CD14-positive monocyte (primary cell): ENCODE data around the gene CCDC107. TPM values are rescaled to one million over a fixed set of nuclear protein-coding genes. Genes with fewer than 3 reads are reported as not detected.

Source experiments
- DNase-seq, 3 donors: peaks; one replicate each; pipeline ENCODE4 v3.0.0-alpha.2; 2011 to 2022
- H2AFZ ChIP-seq: 2 replicates; pipeline ENCODE4 v1.6.0; 2012; ENCODE audit warnings: mild to moderate bottlenecking, low read depth, low read length, inconsistent platforms; ENCODE audit not compliant: insufficient read depth, poor library complexity, severe bottlenecking
- H3K27ac ChIP-seq, 2 donors: 1 replicate in 1 of 2; 2 replicates in 1 of 2; pipeline ENCODE4 v1.5.1; 2012 to 2013; ENCODE audit warnings: low read length in 2 of 2, control low read depth in 1 of 2, inconsistent platforms in 1 of 2, low read depth in 1 of 2, mild to moderate bottlenecking in 1 of 2
- H3K27me3 ChIP-seq, 2 donors: one replicate each; pipeline versions ENCODE4 v1.6.0 to v1.6.1; 2011 to 2013; ENCODE audit warnings: low read length in 2 of 2; ENCODE audit not compliant: control insufficient read depth in 2 of 2, insufficient read depth in 2 of 2
- H3K36me3 ChIP-seq, 2 donors: replicated peaks in 1 of 2; 1 replicate in 1 of 2; 2 replicates in 1 of 2; pipeline versions ENCODE4 v1.5.1 to v1.6.1; 2012 to 2013; ENCODE audit warnings: low read length in 2 of 2, control low read depth in 1 of 2, inconsistent platforms in 1 of 2, mild to moderate bottlenecking in 1 of 2; ENCODE audit not compliant: insufficient read depth in 2 of 2, control insufficient read depth in 1 of 2
- H3K4me1 ChIP-seq, 2 donors: 1 replicate in 1 of 2; 2 replicates in 1 of 2; pipeline versions ENCODE4 v1.5.1 to v1.6.1; 2012 to 2013; ENCODE audit warnings: low read length in 2 of 2, control low read depth in 1 of 2, inconsistent platforms in 1 of 2, mild to moderate bottlenecking in 1 of 2, moderate library complexity in 1 of 2; ENCODE audit not compliant: insufficient read depth in 2 of 2, control insufficient read depth in 1 of 2
- H3K4me2 ChIP-seq: replicated peaks from 2 replicates; pipeline ENCODE3; 2012; ENCODE audit warnings: low read length, moderate library complexity, mild to moderate bottlenecking; ENCODE audit not compliant: poor library complexity, severe bottlenecking; ENCODE audit errors: extremely low read depth
- H3K4me3 ChIP-seq, 3 experiments: fragments of 200-600 bp in 1 of 3; sonication (generic) in 1 of 3; replicated peaks in 1 of 3; 1 replicate in 2 of 3; 2 replicates in 1 of 3; pipeline ENCODE4 v1.5.1; 2011 to 2013; ENCODE audit warnings: low read length in 3 of 3, mild to moderate bottlenecking in 3 of 3, control low read depth in 2 of 3, low read depth in 2 of 3, inconsistent platforms in 1 of 3, moderate library complexity in 1 of 3
- H3K79me2 ChIP-seq: 2 replicates; pipeline ENCODE4 v1.6.0; 2012; ENCODE audit warnings: mild to moderate bottlenecking, control low read depth, inconsistent platforms, low read length, moderate library complexity; ENCODE audit not compliant: insufficient read depth
- H3K9ac ChIP-seq: 2 replicates; pipeline ENCODE4 v1.6.0; 2017; ENCODE audit warnings: low read length, mild to moderate bottlenecking; ENCODE audit not compliant: insufficient read depth, poor library complexity, severe bottlenecking
- H3K9me3 ChIP-seq, 2 donors: replicated peaks in 1 of 2; 1 replicate in 1 of 2; 2 replicates in 1 of 2; pipeline versions ENCODE4 v1.5.1 to v1.6.1; 2012 to 2013; ENCODE audit warnings: low read length in 2 of 2, control low read depth in 1 of 2; ENCODE audit not compliant: control insufficient read depth in 1 of 2, insufficient read depth in 1 of 2
- H4K20me1 ChIP-seq: 2 replicates; pipeline ENCODE4 v1.6.0; 2012; ENCODE audit warnings: mild to moderate bottlenecking, low read length, control low read depth, moderate library complexity; ENCODE audit not compliant: insufficient read depth
- H3K27ac Mint-ChIP-seq, 7 donors: one replicate each; pipeline ENCODE4 v1.8.0; 2020; ENCODE audit warnings: mild to moderate bottlenecking in 7 of 7, mixed read lengths in 7 of 7, moderate library complexity in 6 of 7, inconsistent platforms in 2 of 7
- H3K27me3 Mint-ChIP-seq, 3 donors: one replicate each; pipeline ENCODE4 v1.8.0; 2021 to 2022; ENCODE audit warnings: low read depth in 3 of 3, mild to moderate bottlenecking in 3 of 3, mixed read lengths in 3 of 3, moderate library complexity in 3 of 3, inconsistent platforms in 1 of 3
- H3K36me3 Mint-ChIP-seq, 2 donors: one replicate each; pipeline ENCODE4 v1.8.0; 2020; ENCODE audit warnings: mixed read lengths in 2 of 2, inconsistent platforms in 1 of 2, mild to moderate bottlenecking in 1 of 2
- H3K4me1 Mint-ChIP-seq: one replicate; pipeline ENCODE4 v1.8.0; 2020; ENCODE audit warnings: mild to moderate bottlenecking, mixed read lengths
- H3K4me3 Mint-ChIP-seq, 2 donors: one replicate each; pipeline ENCODE4 v1.8.0; 2020; ENCODE audit warnings: mild to moderate bottlenecking in 2 of 2, mixed read lengths in 2 of 2, moderate library complexity in 1 of 2
- H3K9me3 Mint-ChIP-seq, 7 donors: one replicate each; pipeline ENCODE4 v1.8.0; 2020 to 2022; ENCODE audit warnings: mixed read lengths in 7 of 7, mild to moderate bottlenecking in 6 of 7, moderate library complexity in 6 of 7, inconsistent platforms in 2 of 7
- CTCF ChIP-seq: fragments of 200-600 bp; IDR thresholded peaks from one replicate; pipeline ENCODE4 v1.8.0; 2022; ENCODE audit warnings: antibody characterized with exemption, mild to moderate bottlenecking
- WGBS: methylation state at CpG from one replicate; pipeline ENCODE4 v1.1.5; 2013; ENCODE audit warnings: missing lambda C conversion rate; ENCODE audit not compliant: insufficient coverage; 5-methylcytosine and 5-hydroxymethylcytosine counted together
- intact Hi-C, 2 donors: fragments of 100-400 bp; cut with micrococcal nuclease; formaldehyde crosslinking; loops; one replicate each; pipeline versions ENCODE4 v1.15.0 to v1.15.1; 2023
- polyA plus RNA-seq, 3 donors: library from polyadenylated mRNA; depleted of rRNA in 1 of 3; unstranded in 2 of 3; stranded (reverse) in 1 of 3; fragments of 300-500 nt in 2 of 3; fragments of >200 nt in 1 of 3; fragmentation: Illumina TruSeq in 2 of 3; gene quantifications; 1 replicate in 2 of 3; 2 replicates in 1 of 3; pipeline ENCODE4 v1.2.3, GENCODE V29; 2012 to 2021
- small RNA-seq: library from RNA; depleted of rRNA; stranded (forward); fragments of <200 nt; gene quantifications from one replicate; pipeline ENCODE3, GENCODE V24; 2012; ENCODE audit warnings: low read depth; ENCODE audit not compliant: insufficient read length

CCDC107 gene
- polyA plus RNA-seq, 3 donors, result 17.2 to 32.6 (median 23.2) TPM

DNA sequence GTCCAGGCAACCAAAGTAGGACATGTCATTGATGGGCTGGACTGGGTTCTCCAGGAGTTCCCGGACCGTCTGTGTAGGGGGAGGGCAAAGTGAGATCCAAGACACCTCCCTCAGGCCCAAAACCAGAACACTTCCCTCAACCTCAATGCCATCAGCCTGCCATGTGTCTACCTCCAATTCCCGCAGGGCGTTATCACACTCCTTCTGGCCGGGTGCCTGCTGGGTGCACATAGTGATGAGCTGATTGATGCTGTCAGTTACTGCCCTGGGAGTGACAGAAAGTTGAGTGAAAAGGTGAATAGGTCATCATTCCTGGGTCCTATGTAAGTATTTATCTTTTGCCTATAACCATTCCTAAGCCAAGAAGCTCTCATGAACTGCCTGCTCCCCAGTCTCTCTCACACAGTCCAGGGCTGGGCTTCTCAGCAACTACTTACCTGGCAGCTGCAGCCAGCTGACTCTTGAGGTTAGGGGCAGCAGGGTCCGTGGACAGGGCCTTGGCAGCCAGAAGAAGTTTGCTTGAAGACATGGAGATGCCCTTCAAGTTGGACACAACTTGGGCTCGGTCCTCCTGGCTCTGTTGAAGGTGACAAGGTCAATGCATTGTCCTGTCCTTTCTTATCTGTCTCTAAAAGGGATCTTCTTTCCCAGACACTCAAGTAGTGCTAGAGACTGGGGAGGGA, 52.9 kb downstream of the CCDC107 start:
- no peak overlapping the region for H3K9ac ChIP-seq
- Mint-ChIP-seq H3K4me3 (no peak overlapping the region), H3K27me3 (peaks cover 0 to 2% (median 0%) of the 10 kb centered on the region in 3 donors), H3K27ac (peak overlapping the region in 3 of 7 donors; percentile 32 to 42 (median 38)), H3K36me3 (peaks cover 0 to 90% of the 10 kb centered on the region in 2 donors), H3K4me1 (no peaks in the 10 kb centered on the region), H3K9me3 (no peaks in the 10 kb centered on the region)
- H3K4me3 ChIP-seq, result no peak overlapping the region
- no peaks in the 10 kb centered on the region for H3K4me1 ChIP-seq
- no peak for DNase-seq
- H2AFZ ChIP-seq, result no peak overlapping the region
- peak overlapping the region in 1 of 2 donors; percentile 4 for H3K27ac ChIP-seq
- H3K9me3 ChIP-seq, result no peaks in the 10 kb centered on the region
- peaks cover 97% of the 10 kb centered on the region for H4K20me1 ChIP-seq
- TF ChIP-seq CTCF, result no peak
- WGBS, result 88% methylated on average over 1 of the region's 7 CpGs
- H3K4me2 ChIP-seq, result no peak overlapping the region
- intact Hi-C loops, result no loop called here
- H3K79me2 ChIP-seq, result peaks cover 7% of the 10 kb centered on the region
- H3K27me3 ChIP-seq, result no peaks in the 10 kb centered on the region
- H3K36me3 ChIP-seq, result peaks cover 93 to 99% of the 10 kb centered on the region in 2 donors

Small RNA genes within 50 kb of the gene (small RNA-seq; reads per million reads assigned to genes)
- gene RMRP, result not detected
- not detected for gene RN7SL22P

Other genes with a start within 250 kb of the CCDC107 start
- 10 to 100 TPM in 1 of 3 donors, 1 to 10 TPM in 2; 2.2 to 18.8 (median 3.7) TPM for gene RUSC2, start 168.2 kb upstream of the CCDC107 start, polyA plus RNA-seq
- 10 to 100 TPM in 1 of 3 donors, 1 to 10 TPM in 2; 2.9 to 38.3 (median 2.9) TPM for gene TESK1, start 53.0 kb upstream of the CCDC107 start, polyA plus RNA-seq
- 1 to 10 TPM; 1.6 to 6.8 (median 1.8) TPM for gene CD72, start 39.9 kb upstream of the CCDC107 start, polyA plus RNA-seq
- under 1 TPM in 2 of 3 donors, not detected in 1; 0.27 to 0.36 TPM for gene SIT1, start 7.4 kb upstream of the CCDC107 start, polyA plus RNA-seq
- gene RMRP, start 273 bp upstream of the CCDC107 start, polyA plus RNA-seq, result 10 to 100 TPM in 1 of 3 donors, not detected in 2; 13.3 TPM
- gene ARHGEF39, start 6.9 kb downstream of the CCDC107 start, polyA plus RNA-seq, result under 1 TPM; 0.13 to 0.53 (median 0.42) TPM
- gene CA9, start 15.6 kb downstream of the CCDC107 start, polyA plus RNA-seq, result not detected
- gene TPM2, start 31.6 kb downstream of the CCDC107 start, polyA plus RNA-seq, result 1 to 10 TPM in 1 of 3 donors, not detected in 2; 7.7 TPM
- 100 to 1,000 TPM in 1 of 3 donors, 10 to 100 TPM in 2; 46.6 to 251 (median 93.0) TPM for gene TLN1, start 73.9 kb downstream of the CCDC107 start, polyA plus RNA-seq
- 10 to 100 TPM; 17.4 to 38.7 (median 32.2) TPM for gene CREB3, start 74.4 kb downstream of the CCDC107 start, polyA plus RNA-seq
- gene GBA2, start 90.9 kb downstream of the CCDC107 start, polyA plus RNA-seq, result 100 to 1,000 TPM in 1 of 3 donors, 10 to 100 TPM in 2; 18.1 to 130 (median 26.4) TPM
- gene RGP1, start 91.0 kb downstream of the CCDC107 start, polyA plus RNA-seq, result 1 to 10 TPM; 2.3 to 9.0 (median 3.3) TPM
- gene MSMP, start 96.0 kb downstream of the CCDC107 start, polyA plus RNA-seq, result not detected
- gene NPR2, start 133.3 kb downstream of the CCDC107 start, polyA plus RNA-seq, result under 1 TPM in 1 of 3 donors, not detected in 2; 0.48 TPM
- gene SPAG8, start 154.0 kb downstream of the CCDC107 start, polyA plus RNA-seq, result 1 to 10 TPM in 1 of 3 donors, under 1 TPM in 2; 0.52 to 2.9 (median 0.68) TPM
- 10 to 100 TPM; 19.9 to 64.5 (median 59.1) TPM for gene HINT2, start 156.8 kb downstream of the CCDC107 start, polyA plus RNA-seq
- gene FAM221B, start 170.4 kb downstream of the CCDC107 start, polyA plus RNA-seq, result under 1 TPM in 2 of 3 donors, not detected in 1; 0.05 to 0.63 TPM
- 10 to 100 TPM in 1 of 3 donors, 1 to 10 TPM in 2; 2.6 to 11.6 (median 3.8) TPM for gene TMEM8B, start 170.9 kb downstream of the CCDC107 start, polyA plus RNA-seq
- not detected for gene OR13J1, start 212.1 kb downstream of the CCDC107 start, polyA plus RNA-seq
- not detected for gene HRCT1, start 247.9 kb downstream of the CCDC107 start, polyA plus RNA-seq